Tibial nerve (tissue), 3 donors: ENCODE results near the gene GRHL1.

Experiments used
- CTCF ChIP-seq, 5 experiments: fragments of 200-600 bp in 3 of 5; fragments of 450-650 bp in 2 of 5; sonication (generic) in 3 of 5; IDR thresholded peaks; one replicate each; pipeline ENCODE4 v1.5.1; 2016 to 2019; ENCODE audit warnings: antibody characterized with exemption in 5 of 5, mild to moderate bottlenecking in 3 of 5, moderate library complexity in 2 of 5
- POLR2A ChIP-seq, 2 donors: fragments of 450-650 bp; IDR thresholded peaks; one replicate each; pipeline ENCODE4 v1.6.1; 2017; ENCODE audit warnings: antibody characterized with exemption in 2 of 2, mild to moderate bottlenecking in 2 of 2, moderate library complexity in 2 of 2

GRCh38 chr2:10009271-10009810 lies 57.8 kb downstream of the GRHL1 start:
- TF ChIP-seq POLR2A (IDR thresholded peaks at IDR 0.05) (no peak), CTCF (IDR thresholded peaks at IDR 0.05) (no peak)
